Activated gamma-delta T cell treated with Interleukin-2 at 50 U/mL for 16 hours (primary cell): ENCODE data around the gene MAPK8IP1.

Source experiments
- DNase-seq: peaks from one replicate; pipeline ENCODE4 v3.0.0-alpha.2; 2020

MAPK8IP1 gene

DNA sequence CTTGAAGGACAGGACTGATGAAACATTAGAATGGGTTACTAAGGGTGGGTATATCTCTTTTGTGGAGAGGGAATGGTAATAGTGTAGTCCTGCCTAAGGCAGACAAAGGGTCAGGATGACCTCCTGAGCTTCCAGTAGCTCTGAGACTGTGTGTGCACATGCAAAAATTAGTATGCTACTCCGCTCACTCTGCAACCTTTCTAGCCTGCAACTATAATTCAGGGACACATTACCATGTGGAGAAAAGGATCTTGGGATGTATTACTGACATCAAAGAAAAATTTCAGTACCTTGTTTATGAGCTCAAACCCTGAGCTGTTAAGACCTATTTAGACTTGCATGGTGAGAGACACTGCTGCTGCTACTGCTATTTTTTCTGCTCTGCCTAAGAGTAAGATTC lies 62.4 kb downstream of the MAPK8IP1 start:
- no peak for DNase-seq

DNA sequence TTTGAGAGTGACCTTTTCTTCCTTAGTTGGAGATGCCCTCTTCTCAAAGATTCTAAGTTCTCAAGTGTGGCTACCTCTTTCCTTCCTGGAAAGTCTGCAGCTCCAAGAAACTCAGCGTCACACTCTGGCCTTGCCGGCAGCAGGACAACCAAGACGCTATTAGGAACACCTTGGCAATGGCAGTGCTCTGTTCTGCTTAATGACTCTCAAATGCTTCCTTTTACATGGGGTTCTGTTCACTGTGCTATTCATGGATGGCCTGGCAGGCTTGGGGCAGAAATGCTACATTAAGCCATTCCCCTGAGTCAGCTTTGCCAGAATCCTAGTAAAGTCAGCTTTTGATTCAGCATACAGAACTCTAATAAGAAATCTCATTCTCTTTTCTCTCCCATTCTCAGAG lies 62.9 kb downstream of the MAPK8IP1 start:
- no peak for DNase-seq

DNA sequence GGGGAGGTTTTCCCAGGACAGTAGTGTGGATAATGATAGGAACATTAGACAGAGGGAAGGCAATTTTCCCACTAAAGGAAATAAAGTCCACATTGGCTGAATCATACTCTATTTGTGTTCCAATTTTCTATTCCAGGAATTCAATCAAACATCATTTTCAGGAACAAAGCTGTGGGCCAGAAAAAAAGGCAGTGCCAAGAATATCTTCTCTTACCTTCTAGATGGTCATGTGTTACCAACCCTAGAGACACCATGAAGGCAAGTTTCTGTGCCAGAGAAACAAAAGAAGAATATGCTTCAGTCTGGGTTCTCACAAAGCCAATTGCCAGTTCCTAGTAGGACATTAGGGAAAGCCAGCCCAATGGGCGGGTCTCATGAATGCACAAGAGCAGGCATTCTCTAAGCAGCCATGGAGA lies 64.5 kb downstream of the MAPK8IP1 start:
- no peak for DNase-seq
